Activated CD8-positive, alpha-beta memory T cell treated with anti-CD3 and anti-CD28 coated beads for 24 hours (primary cell): ENCODE data around the gene SLC22A16.
"Not testable (repeated sequence)": the region's sequence is repeated elsewhere in the genome, so short reads cannot be mapped to it uniquely, and the experiment has no call there.

ENCODE experiments used
- DNase-seq: peaks from one replicate; pipeline ENCODE4 v3.0.0-alpha.2; 2020

SLC22A16 gene

DNA sequence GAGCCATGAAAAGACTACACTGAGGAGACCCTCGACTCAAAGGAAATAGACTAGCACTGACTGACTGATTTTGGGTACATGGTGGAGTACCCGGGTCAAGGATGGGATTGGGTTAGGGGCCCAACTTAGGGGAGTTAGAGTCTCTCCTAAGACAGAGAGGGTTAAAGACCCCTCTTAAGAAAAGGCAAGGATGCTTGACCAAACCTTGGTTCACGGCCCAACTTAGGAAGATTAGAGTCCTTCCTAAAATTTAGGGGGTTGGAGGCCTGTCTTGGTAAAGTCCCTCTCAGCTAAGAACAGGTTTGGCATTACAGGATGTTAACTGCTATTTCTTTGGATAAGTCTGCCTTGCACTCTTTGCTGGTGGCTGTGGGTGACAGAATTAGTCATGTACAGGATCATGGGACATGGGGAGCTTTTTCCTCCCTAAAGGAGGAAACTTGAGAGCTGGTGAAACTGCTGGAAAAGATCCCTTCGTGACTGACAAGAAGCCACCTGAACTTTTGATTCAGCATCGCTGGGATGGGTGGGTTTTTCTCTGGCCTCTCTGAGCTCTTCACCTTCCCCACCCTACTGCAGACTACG, 12.3 kb upstream of the SLC22A16 start:
- no peak for DNase-seq

DNA sequence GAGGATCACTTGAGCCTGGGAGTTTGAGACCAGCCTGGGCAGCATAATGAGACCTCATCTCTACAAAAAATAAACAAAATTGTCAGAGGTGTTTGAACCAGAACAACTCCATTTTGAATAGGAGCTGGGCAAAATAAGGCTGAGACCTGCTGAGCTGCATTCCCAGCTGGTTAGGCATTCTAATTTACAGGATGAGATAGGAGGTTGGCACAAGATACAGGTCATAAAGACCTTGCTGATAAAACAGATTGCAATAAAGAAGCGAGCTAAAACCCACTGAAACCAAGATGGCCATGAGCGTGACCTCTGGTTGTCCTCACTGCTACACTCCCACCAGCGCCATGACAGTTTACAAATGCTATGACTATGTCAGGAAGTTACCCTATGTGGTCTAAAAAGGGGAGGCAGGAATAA, 11.6 kb upstream of the SLC22A16 start:
- DNase-seq = not testable (repeated sequence)

DNA sequence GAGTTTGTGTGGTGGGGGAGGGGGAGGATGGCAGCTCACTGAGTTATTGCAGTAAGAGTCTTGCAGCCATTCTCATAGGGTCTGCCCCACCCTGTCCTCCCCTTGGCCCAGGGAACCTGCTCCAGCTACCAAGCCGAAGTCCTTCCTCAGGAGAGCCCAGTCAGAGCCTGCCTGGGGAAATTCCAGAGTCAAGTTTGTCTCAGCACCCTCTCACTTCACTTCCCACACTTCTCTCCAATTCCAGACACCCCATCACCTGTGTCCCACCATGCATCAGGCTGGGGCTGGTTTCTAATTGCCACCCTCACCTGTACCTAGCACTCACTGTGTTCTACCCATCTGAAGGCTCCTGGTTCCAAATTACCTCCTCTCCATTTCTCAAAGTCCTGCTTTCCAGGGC, 10.3 kb upstream of the SLC22A16 start:
- DNase-seq = no peak

DNA sequence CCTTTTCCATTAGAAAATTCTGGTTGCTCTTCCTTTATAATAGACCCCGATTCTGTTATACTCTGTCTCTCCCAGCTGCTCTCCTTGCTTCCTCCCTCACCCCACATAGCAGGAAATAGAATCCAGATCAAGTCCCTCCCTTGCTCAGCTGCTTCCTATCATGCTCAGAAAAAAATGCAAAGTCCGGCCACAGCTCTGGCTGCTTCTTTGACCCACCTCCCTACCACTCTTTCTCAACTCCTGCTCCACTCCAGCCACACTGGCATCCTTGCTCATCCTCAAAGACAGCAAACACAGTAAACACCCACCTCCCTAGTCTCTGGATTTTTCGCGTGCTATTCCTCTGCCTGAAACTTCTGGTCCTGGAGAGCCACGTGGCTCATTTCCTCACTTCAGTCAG, 9.1 kb upstream of the SLC22A16 start:
- no peak for DNase-seq

DNA sequence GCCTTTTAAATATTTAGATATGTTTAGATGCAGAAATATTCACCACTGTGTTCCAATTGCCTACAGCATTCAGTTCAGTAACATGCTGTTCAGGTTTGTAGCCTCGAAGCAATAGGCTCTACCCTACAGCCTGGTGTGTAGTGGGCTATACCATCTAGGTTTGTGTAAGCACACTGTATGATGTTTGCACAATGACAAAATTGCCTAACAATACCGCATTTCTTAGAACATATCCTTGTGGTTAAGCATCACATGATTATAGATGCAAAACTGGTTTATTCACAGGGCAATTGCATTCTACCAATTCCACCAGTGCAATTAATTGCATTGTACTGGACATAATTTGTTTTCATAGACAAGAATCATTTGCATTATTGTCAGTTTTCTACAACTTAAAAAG, 7.9 kb upstream of the SLC22A16 start:
- DNase-seq = no peak

DNA sequence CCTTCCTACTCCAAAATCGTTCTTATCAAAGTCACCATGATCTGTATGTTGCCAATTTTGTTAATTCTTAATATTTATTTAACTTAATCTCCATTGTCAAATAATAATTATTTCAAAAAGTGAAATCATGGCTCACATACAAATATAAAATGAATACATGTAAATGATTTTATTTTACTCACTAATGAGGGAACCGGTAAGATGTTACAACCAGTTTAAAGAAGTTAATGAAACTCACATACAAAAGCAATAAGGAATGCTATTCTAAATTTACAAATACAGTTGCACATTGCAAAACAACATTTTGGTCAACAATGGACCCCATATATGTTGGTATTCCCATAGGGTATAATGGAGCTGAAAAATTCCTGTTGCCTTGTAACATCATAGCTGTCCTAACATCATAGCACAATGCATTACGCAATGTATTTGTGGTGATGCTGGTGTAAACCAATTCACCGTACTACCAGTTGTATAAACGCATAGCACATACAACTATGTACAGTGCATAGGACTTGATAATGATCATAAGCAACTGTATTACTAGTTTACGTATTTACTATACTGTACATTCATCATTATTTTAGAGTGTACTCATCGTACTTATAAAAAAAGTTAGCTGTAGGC, 6.5 kb upstream of the SLC22A16 start:
- no peak for DNase-seq

DNA sequence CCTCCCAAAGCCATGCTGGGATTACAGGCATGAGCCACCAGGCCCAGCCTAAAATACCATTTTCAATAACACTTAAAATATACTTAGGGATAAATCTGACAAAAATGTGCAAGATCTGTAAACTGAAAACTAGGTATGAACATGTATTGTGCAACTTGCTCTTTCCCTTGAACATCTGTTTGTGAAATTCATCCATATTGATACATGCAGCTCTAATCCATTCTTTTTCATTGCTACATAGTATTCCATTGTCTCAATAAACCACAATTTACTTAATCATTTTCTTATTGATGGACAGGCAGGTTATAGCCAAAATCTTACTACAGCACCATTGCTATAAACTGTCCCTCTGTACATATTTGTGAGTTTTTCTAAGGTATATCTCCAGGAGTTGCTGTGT, 4.7 kb upstream of the SLC22A16 start:
- no peak for DNase-seq

DNA sequence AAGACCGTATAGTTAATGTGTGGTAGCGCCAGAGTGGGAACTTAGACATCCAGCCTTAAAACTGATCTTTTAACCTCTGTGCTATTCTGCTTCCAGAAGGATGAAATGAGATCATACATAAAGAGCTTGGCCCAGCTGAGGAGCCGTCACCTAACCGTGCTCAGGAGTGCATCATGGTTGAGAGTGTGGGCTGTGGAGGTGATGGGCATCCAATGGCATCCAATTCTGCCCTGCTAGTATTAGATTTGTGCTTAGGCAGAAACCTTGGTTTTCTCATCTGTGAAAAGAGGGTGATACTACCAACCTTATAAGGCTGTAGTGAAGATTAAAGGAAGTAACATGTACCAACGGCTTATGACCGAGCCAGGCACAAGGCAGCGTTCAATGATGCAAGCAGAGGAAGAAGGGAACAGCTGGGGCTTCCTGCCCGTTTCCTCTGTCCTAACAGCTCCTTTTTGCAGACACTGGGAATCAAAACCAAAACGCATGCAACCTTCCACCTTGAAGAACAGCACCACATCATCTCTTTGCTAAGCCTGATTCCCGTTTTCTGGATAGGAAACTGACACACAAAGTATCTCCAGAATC, 1.3 kb downstream of the SLC22A16 start:
- DNase-seq = no peak

DNA sequence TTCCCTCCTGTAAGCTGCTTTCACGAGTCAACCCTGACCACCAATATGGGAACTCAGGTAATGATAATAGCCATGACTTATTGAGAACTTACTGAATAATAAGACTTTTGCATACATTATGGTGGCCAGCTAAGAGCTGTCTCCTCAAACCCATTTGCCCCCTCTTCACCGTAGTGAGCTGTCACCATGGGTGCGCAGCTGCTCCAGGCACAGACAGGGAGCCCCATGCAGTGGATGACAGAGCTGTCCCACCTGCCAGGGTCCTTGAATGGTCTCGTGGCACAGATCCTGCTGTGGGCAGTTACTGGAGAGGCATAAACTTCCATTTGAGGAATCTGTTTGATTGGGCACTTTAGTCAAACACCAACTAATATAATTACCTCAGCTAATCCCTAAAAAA, 1.9 kb downstream of the SLC22A16 start:
- DNase-seq = no peak

DNA sequence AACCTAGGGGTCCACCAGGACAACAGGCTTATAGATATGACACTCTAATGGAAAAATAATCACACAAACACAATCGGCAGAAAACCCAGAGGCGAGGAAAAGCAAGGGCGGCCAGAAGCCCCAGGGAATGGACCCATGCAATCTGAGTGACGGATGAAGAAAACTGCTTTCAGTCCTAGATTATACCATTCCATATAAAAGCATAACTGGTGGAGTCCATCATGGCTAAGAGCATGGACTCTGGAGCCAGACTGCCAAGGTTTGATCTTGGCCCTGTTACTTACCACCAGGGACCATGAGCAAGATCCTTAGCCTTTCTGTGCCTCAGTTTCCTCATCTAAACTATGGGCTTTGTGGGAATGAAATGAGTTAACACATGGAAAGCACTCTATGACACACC, 3.7 kb downstream of the SLC22A16 start:
- DNase-seq = no peak

DNA sequence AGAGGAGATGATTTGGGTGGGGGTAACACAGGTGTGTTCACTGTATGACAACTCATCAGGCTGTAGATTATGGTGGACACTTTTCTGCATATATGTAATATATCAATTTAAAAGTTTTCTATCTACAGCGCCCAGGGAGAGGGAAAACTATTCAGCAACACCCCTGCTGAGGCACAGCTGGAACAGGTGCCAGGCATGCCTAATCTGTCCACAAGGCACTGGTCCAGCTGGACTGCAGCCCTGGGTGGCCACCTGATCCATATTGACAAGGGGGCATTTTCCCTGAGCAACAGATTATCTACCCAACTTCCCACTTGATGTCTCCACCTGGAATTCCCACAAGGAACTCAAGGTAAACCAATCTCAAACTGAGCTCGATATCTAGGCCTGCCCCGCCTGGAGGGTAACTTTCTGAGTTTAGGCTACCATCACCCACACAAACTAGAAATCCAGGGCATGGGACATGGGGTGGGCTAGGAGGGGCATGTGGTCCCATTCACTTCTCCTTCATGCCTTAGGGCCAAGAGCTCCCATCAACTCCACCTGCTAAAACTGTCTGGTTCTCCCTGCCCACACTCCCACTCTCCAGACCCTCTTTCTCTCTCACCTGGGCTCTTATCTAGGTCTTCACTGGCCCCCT, 4.6 kb downstream of the SLC22A16 start:
- no peak for DNase-seq

DNA sequence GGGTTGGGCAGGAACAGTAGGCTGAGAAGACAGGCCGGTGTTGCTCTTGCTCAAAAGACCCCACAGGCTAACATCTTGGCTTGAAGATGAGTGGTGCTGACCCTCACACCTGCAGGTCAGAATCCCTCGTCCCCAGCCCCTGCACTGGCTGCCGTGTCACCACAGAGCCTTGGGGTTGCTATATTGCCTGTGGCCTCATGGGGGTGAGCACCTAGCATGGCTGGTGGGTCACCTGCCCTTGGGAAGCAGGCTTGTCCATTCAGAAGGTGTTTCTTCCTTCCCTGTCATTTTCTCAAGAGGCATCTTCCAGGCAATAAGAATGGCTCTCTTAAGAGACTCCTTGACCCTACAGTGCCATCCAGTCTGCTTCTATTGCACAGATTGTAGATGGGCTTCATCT, 7.7 kb downstream of the SLC22A16 start:
- DNase-seq = no peak

DNA sequence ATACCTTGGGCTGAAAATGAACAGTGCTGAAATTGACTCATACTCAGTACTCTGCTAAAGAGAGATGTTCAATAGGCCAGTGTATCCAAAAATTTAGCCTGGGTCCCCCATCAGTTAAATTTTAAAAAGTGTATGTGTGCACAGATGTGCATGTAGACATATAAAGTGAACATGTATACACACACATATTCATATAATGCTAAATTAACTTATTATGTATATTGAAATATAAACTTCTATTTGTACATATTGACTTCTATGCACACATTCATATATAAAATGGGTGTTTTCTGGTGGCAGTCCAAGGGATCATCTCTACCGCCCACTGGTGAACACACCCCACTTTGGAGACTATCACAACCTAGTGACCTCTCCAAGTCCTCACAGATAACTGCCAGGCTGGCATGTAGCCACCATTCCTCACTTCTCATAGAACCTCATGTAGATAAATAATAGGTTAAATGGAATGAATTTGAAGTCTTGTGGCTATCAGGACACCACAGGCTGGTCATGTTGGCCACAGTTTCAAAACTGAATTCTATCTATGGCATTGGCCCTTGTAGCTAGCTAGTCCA, 8.8 kb downstream of the SLC22A16 start:
- no peak for DNase-seq

DNA sequence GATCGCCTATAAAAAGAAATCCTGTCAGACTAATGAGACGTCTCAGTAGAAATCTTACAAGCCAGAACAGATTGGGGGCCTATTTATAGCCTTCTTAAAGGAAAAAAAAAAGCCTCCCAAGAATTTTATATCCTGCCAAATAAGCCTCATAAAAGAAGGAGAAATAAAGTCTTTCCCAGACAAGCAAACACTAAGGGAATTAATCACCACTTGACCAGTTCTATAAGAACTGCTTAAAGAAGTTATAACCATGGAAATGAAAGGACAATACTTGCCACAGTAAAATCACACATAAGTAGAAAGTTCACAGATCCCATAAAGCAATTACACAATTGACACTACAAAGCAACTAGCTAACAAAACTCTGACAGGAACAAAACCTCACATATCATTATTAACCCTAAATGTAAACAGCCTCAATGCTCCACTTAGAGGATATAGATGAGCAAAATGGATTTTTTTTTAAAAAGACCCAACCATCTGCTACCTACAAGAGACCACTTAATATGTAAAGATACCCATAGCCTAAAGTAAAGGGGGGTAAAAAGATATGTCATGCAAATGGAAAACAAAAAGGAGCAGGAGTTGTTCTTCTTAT, 13.4 kb downstream of the SLC22A16 start:
- no peak for DNase-seq

DNA sequence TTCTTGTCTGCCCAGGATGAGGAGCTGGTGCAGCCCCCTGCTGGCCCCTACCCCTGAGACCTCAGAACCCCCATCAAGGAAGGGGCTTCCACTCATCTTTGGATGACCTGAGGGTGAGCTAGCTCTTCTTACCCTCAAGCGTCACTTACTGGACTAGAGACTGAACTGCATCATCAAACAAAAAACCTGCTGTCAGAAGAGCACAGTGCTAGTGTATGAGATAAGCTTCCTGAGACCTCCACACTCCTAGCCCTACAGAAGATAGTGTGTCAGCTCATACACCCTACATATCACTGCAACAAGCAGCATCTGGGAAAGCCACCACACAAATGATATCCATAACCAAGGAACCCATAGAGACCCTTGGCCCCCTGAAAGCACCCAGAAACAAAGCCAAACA, 15.0 kb downstream of the SLC22A16 start:
- DNase-seq = no peak

DNA sequence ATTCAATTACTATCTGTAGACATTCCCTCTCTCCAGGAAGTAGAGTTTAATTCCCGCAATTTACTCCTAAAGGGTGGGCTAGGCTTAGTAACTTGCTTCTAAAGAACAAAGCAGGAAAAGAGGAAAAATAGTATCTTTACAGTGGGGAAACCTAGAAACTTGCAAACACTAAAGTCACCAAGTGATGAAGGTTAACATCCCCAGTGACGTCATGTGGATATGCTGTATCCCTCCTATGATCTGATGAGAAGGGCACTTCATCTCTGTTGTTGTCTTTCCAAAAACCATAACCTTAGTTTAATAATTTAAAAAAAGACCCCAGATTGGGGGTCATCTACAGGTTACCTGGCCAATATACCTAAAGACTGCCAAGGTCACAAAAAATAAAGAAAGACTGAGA, 17.3 kb downstream of the SLC22A16 start:
- DNase-seq = no peak

DNA sequence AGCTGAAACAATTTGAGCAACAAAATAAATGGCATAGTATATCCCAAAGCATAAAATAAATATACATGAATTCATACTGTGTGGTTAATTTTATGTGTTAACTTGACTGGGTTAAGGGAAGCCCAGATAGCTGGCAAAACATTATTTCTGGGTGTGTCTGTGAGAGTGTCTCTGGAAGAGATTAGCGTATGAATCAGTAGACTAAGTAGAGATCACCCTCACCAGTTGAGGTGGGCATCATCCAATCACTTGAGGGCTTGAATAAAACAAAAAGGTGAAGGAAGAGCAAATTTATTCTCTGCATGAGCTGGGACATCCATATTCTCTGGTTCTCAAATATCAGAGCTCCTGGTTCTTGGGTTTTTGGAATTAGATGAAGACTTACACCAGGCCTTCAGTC, 17.9 kb downstream of the SLC22A16 start:
- no peak for DNase-seq

DNA sequence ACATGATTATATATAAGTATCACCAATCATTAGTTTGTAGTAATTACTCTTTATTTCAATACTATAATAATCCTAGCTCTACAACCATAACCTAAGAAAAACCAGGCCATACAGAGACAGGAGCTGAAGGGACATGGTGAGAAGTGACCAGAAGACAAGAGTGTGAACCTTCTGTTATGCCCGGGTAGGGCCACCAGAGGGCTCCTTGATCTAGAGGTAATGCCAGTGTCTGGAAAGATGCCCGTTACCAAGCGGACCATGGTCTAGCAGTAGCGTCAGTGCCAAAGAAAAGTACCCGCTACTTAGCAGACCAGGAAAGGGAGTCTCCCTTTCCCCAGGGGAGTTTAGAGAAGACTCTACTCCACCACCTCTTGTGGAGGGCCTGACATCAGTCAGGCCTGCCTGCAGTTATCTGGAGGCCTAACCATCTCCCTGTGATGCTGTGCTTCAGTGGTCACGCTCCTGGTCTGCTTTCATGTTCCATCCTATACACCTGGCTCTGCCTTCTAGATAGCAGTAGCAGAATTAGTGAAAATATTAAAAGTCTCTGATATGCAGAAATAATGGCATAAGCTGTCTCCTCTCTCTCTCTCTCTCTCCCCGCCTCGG, 18.7 kb downstream of the SLC22A16 start:
- DNase-seq = not testable (repeated sequence)

DNA sequence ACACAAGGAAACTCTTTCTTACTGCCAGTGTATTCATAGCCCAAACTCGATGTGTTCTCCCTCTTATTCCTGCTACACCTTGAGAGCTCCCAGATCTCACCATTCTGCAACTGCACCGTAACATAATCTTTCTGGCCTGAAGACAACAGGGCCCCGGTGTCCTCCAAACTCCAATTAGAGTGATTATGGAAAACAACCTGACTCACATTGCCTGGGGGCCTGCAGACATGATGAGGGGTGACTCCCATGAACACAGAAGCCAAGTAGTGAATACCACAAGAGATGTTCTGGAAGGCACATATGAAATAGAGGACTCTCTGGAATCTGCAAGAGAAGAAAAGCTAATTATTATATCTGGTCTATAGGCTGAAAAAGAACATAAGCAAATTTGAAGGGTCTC, 19.7 kb downstream of the SLC22A16 start:
- no peak for DNase-seq

DNA sequence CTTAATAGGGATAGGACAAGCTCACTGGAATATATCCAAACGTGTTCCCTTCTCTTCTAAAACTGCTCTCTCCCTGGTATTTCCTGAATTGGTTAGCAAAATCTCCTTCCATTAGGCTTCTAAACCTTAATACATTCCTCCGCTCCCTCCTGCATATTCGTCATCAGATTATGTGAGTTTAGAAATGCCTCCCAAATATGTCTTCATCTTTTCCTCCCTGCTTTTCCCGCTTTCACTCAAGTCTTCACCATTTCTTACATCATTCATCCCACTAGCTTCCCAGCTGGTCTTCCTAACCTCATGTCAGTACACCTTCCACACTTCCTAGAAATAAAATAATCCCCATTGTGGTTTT, 26.9 kb downstream of the SLC22A16 start:
- no peak for DNase-seq

DNA sequence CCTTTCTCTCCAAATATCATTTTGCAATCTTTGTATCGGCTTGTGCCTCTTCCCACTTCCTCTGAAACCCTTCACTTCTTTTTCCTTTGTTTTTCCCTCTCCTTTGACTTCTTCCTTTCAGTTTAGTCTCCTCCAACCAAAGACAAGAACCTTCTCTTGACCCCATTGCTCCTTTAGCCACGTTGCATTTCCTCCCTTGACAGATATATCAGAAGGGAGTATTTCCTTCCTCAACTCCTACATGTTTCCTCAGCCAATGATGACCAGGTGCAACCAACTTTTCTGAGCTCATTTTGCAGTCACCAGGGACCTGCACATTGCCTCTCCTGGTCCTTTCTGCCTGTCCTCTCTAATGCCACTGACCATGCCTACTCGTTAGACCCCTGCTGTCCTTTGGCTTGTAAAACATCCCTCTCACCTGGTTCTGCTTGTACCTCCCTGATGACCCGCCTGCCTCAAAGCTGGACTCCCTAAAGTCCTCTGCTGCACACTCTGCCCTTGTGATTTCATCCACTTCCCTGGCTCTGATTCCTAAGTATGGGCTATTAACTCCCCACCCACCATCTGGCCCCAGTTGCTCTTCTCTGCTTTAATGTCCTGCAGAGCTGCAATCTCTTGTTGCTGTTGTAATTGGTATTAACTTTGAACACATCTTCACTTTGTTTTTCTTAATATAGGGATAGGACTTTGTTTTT, 27.4 kb downstream of the SLC22A16 start:
- no peak for DNase-seq

DNA sequence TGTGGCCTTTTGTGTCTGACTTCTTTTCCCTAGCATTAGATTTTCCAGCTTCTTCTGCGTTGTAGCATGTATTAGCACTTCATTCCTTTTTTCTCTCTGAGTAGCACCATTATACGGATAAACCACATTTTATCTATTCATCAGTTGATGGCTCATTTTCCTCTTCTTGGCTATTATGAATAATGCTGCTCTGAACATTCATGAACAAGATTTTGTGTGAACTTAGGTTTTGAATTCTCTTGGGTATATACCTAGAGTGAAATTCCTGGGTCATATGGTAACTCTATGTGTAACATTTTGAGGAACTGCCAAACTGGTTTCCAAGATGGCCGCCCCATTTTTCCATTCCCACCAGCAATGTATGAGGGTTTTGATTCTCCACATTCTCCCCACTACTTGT, 28.7 kb downstream of the SLC22A16 start:
- DNase-seq = no peak

DNA sequence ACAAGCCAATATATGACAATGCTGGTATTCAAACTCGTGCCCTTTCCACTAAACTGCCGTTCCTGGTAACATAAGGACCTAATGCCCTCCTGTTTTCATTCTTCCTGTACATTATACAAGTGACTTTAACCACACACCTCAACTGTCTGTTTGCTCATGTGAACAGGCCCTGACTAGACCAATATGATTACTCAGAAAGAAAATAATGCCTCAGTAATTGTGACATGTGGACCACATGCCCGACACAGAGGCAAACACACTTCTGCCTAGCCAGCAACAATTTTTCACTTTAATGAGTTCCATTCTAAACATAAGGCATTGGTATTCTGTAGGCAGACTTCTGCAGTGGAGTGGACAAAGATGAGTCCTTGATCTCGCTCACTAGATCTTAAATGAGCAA, 30.0 kb downstream of the SLC22A16 start:
- no peak for DNase-seq
